GM12891 (cell line): ENCODE data around the gene RASA3.

ENCODE experiments used
- POLR2AphosphoS5 ChIP-seq: IDR thresholded peaks from 2 replicates; pipeline ENCODE4 v1.6.1; 2011; ENCODE audit warnings: low read depth, low read length, control low read depth
- TAF1 ChIP-seq: IDR thresholded peaks from 2 replicates; pipeline ENCODE4 v1.6.1; 2011; ENCODE audit warnings: low read depth, low read length, control low read depth

GRCh38 chr13:113989585-113990300 is 142.7 kb downstream of the RASA3 start:
- TF ChIP-seq POLR2AphosphoS5: no peak
- TF ChIP-seq TAF1: no peak
